ENCODE measurements around the gene KCP. TPM values are rescaled to one million over a fixed set of nuclear protein-coding genes. Genes with fewer than 3 reads are reported as not detected.

The KCP gene
- total and polyA plus RNA-seq, 2 of the 13 experiments (the other 11 are each of a cell fraction or from before 2014, with no cell fraction given) = 0.37 to 1.0 TPM

- TF ChIP-seq E2F1 (CRISPR knock-in tag; IDR thresholded peaks at IDR 0.05) = no peak
- no peak for TF ChIP-seq ZNF768 (CRISPR knock-in tag; IDR thresholded peaks at IDR 0.05)
- TF ChIP-seq ZBTB43 (CRISPR knock-in tag; conservative IDR thresholded peaks at IDR 0.05) = no peak
- no peak for TF ChIP-seq ZNF616 (CRISPR knock-in tag; IDR thresholded peaks at IDR 0.05; ENCODE audit: low read depth)
- TF ChIP-seq ZNF784 (CRISPR knock-in tag; IDR thresholded peaks at IDR 0.05; ENCODE audit: borderline replicate concordance) = no peak
- TF ChIP-seq, protein P1, sequence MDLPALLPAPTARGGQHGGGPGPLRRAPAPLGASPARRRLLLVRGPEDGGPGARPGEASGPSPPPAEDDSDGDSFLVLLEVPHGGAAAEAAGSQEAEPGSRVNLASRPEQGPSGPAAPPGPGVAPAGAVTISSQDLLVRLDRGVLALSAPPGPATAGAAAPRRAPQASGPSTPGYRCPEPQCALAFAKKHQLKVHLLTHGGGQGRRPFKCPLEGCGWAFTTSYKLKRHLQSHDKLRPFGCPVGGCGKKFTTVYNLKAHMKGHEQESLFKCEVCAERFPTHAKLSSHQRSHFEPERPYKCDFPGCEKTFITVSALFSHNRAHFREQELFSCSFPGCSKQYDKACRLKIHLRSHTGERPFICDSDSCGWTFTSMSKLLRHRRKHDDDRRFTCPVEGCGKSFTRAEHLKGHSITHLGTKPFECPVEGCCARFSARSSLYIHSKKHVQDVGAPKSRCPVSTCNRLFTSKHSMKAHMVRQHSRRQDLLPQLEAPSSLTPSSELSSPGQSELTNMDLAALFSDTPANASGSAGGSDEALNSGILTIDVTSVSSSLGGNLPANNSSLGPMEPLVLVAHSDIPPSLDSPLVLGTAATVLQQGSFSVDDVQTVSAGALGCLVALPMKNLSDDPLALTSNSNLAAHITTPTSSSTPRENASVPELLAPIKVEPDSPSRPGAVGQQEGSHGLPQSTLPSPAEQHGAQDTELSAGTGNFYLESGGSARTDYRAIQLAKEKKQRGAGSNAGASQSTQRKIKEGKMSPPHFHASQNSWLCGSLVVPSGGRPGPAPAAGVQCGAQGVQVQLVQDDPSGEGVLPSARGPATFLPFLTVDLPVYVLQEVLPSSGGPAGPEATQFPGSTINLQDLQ (CRISPR knock-in tag; IDR thresholded peaks at IDR 0.05) = 0 out of 2 replicates have a peak, but pooled peaks have one; percentile 37
- no peak for TF ChIP-seq SMC3 (IDR thresholded peaks at IDR 0.05; ENCODE audit: low read length)
- no peak for TF ChIP-seq ZSCAN30 (CRISPR knock-in tag; IDR thresholded peaks at IDR 0.05)
- TF ChIP-seq ZNF383 (CRISPR knock-in tag; IDR thresholded peaks at IDR 0.05; ENCODE audit: borderline replicate concordance) = 0 out of 2 replicates have a peak, but pooled peaks have one; percentile 11
- 0 out of 2 replicates have a peak, but pooled peaks have one; percentile 18 for TF ChIP-seq ZNF501 (CRISPR knock-in tag; IDR thresholded peaks at IDR 0.05)
- TF ChIP-seq UBTF (CRISPR knock-in tag; IDR thresholded peaks at IDR 0.05) = peak; percentile 36
- no peak for TF ChIP-seq ZNF850 (CRISPR knock-in tag; conservative IDR thresholded peaks at IDR 0.05)
- TF ChIP-seq TMF1 (CRISPR knock-in tag; IDR thresholded peaks at IDR 0.05; ENCODE audit: low read depth) = no peak
- no peak for TF ChIP-seq ETV5 (CRISPR knock-in tag; IDR thresholded peaks at IDR 0.05; ENCODE audit: borderline replicate concordance)
- TF ChIP-seq SUZ12 (IDR thresholded peaks at IDR 0.05; ENCODE audit: low read depth, low read length) = no peak
- TF ChIP-seq, protein P2, sequence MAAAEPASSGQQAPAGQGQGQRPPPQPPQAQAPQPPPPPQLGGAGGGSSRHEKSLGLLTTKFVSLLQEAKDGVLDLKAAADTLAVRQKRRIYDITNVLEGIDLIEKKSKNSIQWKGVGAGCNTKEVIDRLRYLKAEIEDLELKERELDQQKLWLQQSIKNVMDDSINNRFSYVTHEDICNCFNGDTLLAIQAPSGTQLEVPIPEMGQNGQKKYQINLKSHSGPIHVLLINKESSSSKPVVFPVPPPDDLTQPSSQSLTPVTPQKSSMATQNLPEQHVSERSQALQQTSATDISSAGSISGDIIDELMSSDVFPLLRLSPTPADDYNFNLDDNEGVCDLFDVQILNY (CRISPR knock-in tag; conservative IDR thresholded peaks at IDR 0.05) = no peak
- TF ChIP-seq, protein P3, sequence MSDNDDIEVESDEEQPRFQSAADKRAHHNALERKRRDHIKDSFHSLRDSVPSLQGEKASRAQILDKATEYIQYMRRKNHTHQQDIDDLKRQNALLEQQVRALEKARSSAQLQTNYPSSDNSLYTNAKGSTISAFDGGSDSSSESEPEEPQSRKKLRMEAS (IDR thresholded peaks at IDR 0.05) = peak; percentile 41; the same call in 1 of the 2 replicates
- no peak for TF ChIP-seq NKX3-1 (CRISPR knock-in tag; IDR thresholded peaks at IDR 0.05)
- 0 out of 2 replicates have a peak, but pooled peaks have one; percentile 20 for TF ChIP-seq ZNF430 (CRISPR knock-in tag; IDR thresholded peaks at IDR 0.05)
Observed at GRCh38 chr7:128940494-128941322, 30.2 kb upstream of the KCP start (continued).
